ENCODE results near the gene GJB3. TPM values are rescaled to one million over a fixed set of nuclear protein-coding genes. Genes with fewer than 3 reads are reported as not detected.
A peak's percentile ranks its signal among the peaks of the same experiment; 100 is the strongest.

Gene GJB3
- total and polyA plus RNA-seq, 4 donors, result 0.15 to 0.33 (median 0.17) TPM; not detected in 1

DNA sequence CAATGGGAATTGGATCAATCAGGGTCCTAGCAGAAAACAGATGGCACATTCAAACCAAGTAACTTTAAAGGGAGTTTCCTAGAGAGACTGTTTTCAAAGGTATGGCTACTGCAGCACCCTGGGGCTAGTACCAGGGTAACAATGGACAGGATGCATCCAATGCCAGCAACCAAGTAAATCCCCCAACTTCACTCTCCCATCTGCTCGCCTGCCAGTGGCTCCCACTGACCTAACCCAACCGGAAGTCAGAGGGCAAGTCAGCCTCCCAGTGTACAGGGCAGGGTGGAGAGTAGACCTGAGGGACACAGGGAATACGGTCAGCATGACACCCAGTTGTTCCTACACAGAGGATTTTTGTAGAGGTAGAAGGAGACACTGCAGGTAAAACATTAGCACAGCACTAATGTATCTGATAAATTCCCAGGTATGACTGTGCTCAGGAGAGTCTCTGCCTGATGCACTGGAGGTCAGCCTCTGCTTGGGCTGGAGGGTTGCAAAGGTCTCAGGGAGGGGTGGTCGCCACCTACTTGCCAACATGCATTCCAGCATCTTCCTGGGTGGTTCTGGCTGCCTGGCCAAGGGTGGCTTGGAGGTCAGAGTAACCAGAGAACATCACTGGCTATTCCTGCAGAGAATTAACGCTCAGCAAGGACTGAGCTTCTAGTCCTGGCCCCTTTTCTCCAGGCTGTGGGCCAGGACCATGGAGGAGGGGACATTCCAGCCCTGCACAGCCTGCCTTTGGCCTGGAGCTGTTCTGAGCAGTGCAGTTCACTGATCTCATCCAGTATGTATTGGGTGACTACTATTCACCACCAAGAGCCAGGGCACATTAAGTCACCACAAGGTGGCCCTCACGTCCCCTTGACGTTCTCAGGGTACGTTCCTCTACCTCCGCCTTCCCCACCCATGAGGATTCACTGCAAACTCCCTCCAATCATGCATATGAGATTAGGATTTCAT is 6.7 kb downstream of the GJB3 start:
- H3K36me3 ChIP-seq (ENCODE audit: control insufficient read depth in 4 of 4, insufficient read depth in 3 of 4, low read depth in 1 of 4, low read length in 3 of 4), result no peaks in the 10 kb centered on the region
- H3K9ac ChIP-seq (ENCODE audit: low read depth in 1 of 2, low read length in 2 of 2), result no peak overlapping the region
- no peaks in the 10 kb centered on the region for H3K27me3 ChIP-seq (ENCODE audit: control insufficient read depth in 4 of 4, insufficient read depth in 4 of 4, low read length in 3 of 4)
- DNase-seq (ENCODE audit: low spot score), result no peak
- WGBS, result 61% methylated on average over 9 of the region's 9 CpGs
- no peak overlapping the region for H3K4me3 ChIP-seq (ENCODE audit: low read depth in 1 of 3, low read length in 3 of 3)
- H3K9me3 ChIP-seq (ENCODE audit: control insufficient read depth in 4 of 4, low read length in 3 of 4), result no peaks in the 10 kb centered on the region
- no peak overlapping the region for H3K27ac ChIP-seq (ENCODE audit: low read depth in 1 of 2, low read length in 2 of 2)
- TF ChIP-seq TAF1 (conservative IDR thresholded peaks at IDR 0.05), result no peak
- TF ChIP-seq RAD21 (IDR thresholded peaks at IDR 0.05), result peak; percentile 54 to 69
- no peak for TF ChIP-seq HNF4A (conservative IDR thresholded peaks at IDR 0.05)
- TF ChIP-seq GABPA (IDR thresholded peaks at IDR 0.05 in 1 of 2, conservative IDR thresholded peaks at IDR 0.05 in 1 of 2), result no peak
- peak; percentile 28 for TF ChIP-seq SP1 (IDR thresholded peaks at IDR 0.05)
- TF ChIP-seq JUND (IDR thresholded peaks at IDR 0.05), result no peak
- peak; percentile 66 for TF ChIP-seq NR2F2 (IDR thresholded peaks at IDR 0.05)
- TF ChIP-seq, protein P1, sequence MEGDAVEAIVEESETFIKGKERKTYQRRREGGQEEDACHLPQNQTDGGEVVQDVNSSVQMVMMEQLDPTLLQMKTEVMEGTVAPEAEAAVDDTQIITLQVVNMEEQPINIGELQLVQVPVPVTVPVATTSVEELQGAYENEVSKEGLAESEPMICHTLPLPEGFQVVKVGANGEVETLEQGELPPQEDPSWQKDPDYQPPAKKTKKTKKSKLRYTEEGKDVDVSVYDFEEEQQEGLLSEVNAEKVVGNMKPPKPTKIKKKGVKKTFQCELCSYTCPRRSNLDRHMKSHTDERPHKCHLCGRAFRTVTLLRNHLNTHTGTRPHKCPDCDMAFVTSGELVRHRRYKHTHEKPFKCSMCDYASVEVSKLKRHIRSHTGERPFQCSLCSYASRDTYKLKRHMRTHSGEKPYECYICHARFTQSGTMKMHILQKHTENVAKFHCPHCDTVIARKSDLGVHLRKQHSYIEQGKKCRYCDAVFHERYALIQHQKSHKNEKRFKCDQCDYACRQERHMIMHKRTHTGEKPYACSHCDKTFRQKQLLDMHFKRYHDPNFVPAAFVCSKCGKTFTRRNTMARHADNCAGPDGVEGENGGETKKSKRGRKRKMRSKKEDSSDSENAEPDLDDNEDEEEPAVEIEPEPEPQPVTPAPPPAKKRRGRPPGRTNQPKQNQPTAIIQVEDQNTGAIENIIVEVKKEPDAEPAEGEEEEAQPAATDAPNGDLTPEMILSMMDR (IDR thresholded peaks at IDR 0.05; ENCODE audit: low read depth, low read length, missing input control), result peak; percentile 20
- no peak for TF ChIP-seq FOXA2 (IDR thresholded peaks at IDR 0.05)
- TF ChIP-seq HNF4G (IDR thresholded peaks at IDR 0.05), result no peak
- TF ChIP-seq, protein P2, sequence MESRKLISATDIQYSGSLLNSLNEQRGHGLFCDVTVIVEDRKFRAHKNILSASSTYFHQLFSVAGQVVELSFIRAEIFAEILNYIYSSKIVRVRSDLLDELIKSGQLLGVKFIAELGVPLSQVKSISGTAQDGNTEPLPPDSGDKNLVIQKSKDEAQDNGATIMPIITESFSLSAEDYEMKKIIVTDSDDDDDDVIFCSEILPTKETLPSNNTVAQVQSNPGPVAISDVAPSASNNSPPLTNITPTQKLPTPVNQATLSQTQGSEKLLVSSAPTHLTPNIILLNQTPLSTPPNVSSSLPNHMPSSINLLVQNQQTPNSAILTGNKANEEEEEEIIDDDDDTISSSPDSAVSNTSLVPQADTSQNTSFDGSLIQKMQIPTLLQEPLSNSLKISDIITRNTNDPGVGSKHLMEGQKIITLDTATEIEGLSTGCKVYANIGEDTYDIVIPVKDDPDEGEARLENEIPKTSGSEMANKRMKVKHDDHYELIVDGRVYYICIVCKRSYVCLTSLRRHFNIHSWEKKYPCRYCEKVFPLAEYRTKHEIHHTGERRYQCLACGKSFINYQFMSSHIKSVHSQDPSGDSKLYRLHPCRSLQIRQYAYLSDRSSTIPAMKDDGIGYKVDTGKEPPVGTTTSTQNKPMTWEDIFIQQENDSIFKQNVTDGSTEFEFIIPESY (IDR thresholded peaks at IDR 0.05), result no peak
- TF ChIP-seq, protein P3, sequence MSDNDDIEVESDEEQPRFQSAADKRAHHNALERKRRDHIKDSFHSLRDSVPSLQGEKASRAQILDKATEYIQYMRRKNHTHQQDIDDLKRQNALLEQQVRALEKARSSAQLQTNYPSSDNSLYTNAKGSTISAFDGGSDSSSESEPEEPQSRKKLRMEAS (IDR thresholded peaks at IDR 0.05), result no peak
- TF ChIP-seq RXRA (IDR thresholded peaks at IDR 0.05), result peak; percentile 34 to 52
- no peak for TF ChIP-seq EGR1 (IDR thresholded peaks at IDR 0.05; ENCODE audit: low read depth in 2 of 2)
- peaks cover 4 to 33% (median 16%) of the 10 kb centered on the region in 4 donors for H3K4me1 ChIP-seq (ENCODE audit: control insufficient read depth in 4 of 4, insufficient read depth in 4 of 4, low read length in 3 of 4)

DNA sequence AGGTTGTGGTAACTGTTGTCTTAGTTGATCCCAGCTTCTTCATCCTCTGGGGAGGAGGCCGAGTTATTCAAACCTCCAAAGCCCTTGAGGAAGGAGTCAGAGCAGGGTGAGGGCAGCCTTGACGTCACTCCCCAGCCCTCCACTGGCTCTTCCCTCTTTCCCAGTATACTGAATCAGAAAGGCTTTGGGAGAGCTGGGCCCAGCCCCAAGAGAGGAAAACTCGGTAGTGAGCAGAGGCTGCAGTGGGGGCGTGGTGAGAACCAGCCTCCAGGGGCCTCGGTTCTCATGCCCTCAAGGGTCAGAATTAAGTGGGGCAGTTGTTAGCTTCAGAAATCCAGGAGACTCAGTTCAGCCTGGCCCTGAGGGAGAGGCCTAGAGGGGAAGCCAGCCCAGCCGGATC is 10.0 kb downstream of the GJB3 start:
- Histone ChIP-seq H3K4me3 (ENCODE audit: low read depth in 1 of 3, low read length in 3 of 3) (no peak overlapping the region), H3K27ac (ENCODE audit: low read depth in 1 of 2, low read length in 2 of 2) (no peak overlapping the region), H3K36me3 (ENCODE audit: control insufficient read depth in 4 of 4, insufficient read depth in 3 of 4, low read depth in 1 of 4, low read length in 3 of 4) (peaks cover 0 to 3% (median 0%) of the 10 kb centered on the region in 4 donors), H3K9me3 (ENCODE audit: control insufficient read depth in 4 of 4, low read length in 3 of 4) (no peaks in the 10 kb centered on the region), H3K27me3 (ENCODE audit: control insufficient read depth in 4 of 4, insufficient read depth in 4 of 4, low read length in 3 of 4) (no peaks in the 10 kb centered on the region), H3K9ac (ENCODE audit: low read depth in 1 of 2, low read length in 2 of 2) (no peak overlapping the region), H3K4me1 (ENCODE audit: control insufficient read depth in 4 of 4, insufficient read depth in 4 of 4, low read length in 3 of 4) (peaks cover 4 to 23% (median 7%) of the 10 kb centered on the region in 4 donors)
- TF ChIP-seq SP1 (IDR thresholded peaks at IDR 0.05), result no peak
- DNase-seq (ENCODE audit: low spot score), result no peak
- WGBS, result 87% methylated on average over 6 of the region's 6 CpGs

Measured in liver (tissue), 9 donors.